ENCODE results near the gene CYP24A1.

- TF ChIP-seq CTCF (IDR thresholded peaks at IDR 0.05) (no peak), POLR2AphosphoS5 (IDR thresholded peaks at IDR 0.05) (no peak), POLR2A (IDR thresholded peaks at IDR 0.05) (no peak)
Measured at GRCh38 chr20:54189630-54190029, 15.8 kb upstream of the CYP24A1 start.

Data from prostate gland (tissue), 2 donors.